Chondrocyte (in vitro differentiated cells): ENCODE measurements around the gene OLR1. TPM values are rescaled to one million over a fixed set of nuclear protein-coding genes. Genes with fewer than 3 reads are reported as not detected.

Source experiments
- DNase-seq: peaks from one replicate; pipeline ENCODE4 v3.0.0; 2021; ENCODE audit warnings: mixed read lengths, low spot score
- H3K27ac Mint-ChIP-seq: one replicate; pipeline ENCODE4 v1.8.0; 2021; ENCODE audit warnings: mild to moderate bottlenecking, moderate library complexity, mixed read lengths; ENCODE audit not compliant: unreplicated experiment
- H3K27me3 Mint-ChIP-seq: 2 replicates; pipeline ENCODE4 v1.8.0; 2021; ENCODE audit warnings: low read depth, mixed read lengths
- H3K36me3 Mint-ChIP-seq: 2 replicates; pipeline ENCODE4 v1.8.0; 2021; ENCODE audit warnings: low read depth, mixed read lengths
- H3K4me1 Mint-ChIP-seq: 2 replicates; pipeline ENCODE4 v1.8.0; 2021; ENCODE audit warnings: low read depth, mild to moderate bottlenecking, mixed read lengths
- H3K4me3 Mint-ChIP-seq: one replicate; pipeline ENCODE4 v1.8.0; 2021; ENCODE audit warnings: mild to moderate bottlenecking, moderate library complexity, mixed read lengths; ENCODE audit not compliant: unreplicated experiment
- H3K9me3 Mint-ChIP-seq: 2 replicates; pipeline ENCODE4 v1.8.0; 2021; ENCODE audit warnings: low read depth, mixed read lengths
- total RNA-seq: library from RNA; stranded (reverse); gene quantifications from 3 replicates; pipeline ENCODE4 v1.2.1, GENCODE V29; 2021
- TF ChIP-seq, protein P1 (sequence below): fragments of 200-600 bp; sonication (generic); IDR thresholded peaks from 2 replicates; pipeline ENCODE4 v1.5.0; 2021; ENCODE audit warnings: antibody characterized with exemption, mild to moderate bottlenecking, moderate library complexity

Gene OLR1
- total RNA-seq, 1 donor from 2014 or later = not detected

DNA sequence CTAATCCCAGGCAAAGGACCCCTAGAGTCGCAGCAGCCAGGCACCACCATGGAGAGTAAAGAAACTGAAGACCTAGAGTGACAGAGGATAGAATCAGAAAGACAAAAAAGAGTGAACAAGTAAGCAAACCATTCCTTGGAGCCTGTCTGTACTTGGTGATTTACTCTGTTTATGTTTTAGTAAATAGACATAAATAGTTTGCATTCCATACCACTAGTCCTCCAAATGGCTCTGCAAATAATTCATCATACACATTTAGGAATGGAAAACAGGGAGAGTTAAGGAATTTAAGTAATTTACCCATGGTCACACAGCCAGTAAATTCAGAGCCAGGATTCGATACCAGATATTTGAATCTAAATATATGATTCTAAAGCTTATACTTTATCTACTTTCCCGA, 2.8 kb downstream of the OLR1 start:
- no peak overlapping the region for H3K4me3 Mint-ChIP-seq
- TF ChIP-seq, protein P1, sequence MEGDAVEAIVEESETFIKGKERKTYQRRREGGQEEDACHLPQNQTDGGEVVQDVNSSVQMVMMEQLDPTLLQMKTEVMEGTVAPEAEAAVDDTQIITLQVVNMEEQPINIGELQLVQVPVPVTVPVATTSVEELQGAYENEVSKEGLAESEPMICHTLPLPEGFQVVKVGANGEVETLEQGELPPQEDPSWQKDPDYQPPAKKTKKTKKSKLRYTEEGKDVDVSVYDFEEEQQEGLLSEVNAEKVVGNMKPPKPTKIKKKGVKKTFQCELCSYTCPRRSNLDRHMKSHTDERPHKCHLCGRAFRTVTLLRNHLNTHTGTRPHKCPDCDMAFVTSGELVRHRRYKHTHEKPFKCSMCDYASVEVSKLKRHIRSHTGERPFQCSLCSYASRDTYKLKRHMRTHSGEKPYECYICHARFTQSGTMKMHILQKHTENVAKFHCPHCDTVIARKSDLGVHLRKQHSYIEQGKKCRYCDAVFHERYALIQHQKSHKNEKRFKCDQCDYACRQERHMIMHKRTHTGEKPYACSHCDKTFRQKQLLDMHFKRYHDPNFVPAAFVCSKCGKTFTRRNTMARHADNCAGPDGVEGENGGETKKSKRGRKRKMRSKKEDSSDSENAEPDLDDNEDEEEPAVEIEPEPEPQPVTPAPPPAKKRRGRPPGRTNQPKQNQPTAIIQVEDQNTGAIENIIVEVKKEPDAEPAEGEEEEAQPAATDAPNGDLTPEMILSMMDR = no peak
- H3K4me1 Mint-ChIP-seq = peaks cover 7% of the 10 kb centered on the region
- no peaks in the 10 kb centered on the region for H3K9me3 Mint-ChIP-seq
- DNase-seq = no peak
- no peak overlapping the region for H3K27ac Mint-ChIP-seq
- no peaks in the 10 kb centered on the region for H3K36me3 Mint-ChIP-seq
- no peaks in the 10 kb centered on the region for H3K27me3 Mint-ChIP-seq

DNA sequence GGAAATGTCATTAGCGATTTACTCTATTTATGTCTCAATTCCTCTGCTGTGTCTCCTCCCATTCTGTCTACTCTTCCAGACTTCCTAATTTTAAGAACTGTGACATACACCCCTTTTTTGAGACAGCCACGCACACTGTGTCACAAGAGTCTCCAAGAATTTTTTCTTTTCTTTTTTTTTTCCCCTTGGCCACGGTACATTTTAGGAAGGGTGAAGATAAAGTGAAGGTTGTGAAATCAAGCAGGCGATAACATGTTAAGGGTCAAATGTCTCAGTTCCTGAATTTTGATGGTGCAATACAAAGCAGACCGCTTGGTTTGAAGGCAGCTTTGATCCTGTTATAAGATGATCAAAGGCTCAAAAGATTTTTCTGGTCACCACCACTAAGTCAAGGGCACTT, 4.3 kb downstream of the OLR1 start:
- Mint-ChIP-seq H3K27ac (no peak overlapping the region), H3K4me3 (no peak overlapping the region), H3K4me1 (peaks cover 7% of the 10 kb centered on the region), H3K27me3 (no peaks in the 10 kb centered on the region), H3K9me3 (no peaks in the 10 kb centered on the region), H3K36me3 (no peaks in the 10 kb centered on the region)
- no peak for DNase-seq
- TF ChIP-seq, protein P1 = no peak

DNA sequence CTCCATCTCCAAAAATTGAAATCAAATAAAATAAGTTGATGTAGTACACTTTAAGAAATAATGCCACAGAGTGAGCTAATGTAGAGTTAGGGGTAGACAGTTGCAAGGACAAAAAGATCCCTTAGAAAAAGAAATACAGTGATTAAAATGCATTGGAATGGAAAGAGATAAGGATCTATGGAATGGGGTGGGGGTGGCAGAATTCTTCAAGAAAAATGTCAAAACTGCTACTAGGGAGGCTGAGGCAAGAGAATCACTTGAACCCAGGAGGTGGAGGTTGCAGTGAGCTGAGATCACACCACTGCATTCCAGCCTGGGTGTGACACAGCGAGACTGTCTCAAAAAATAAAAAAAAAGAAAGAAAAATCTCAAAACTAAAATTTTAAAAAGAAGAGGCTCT, 6.5 kb downstream of the OLR1 start:
- no peaks in the 10 kb centered on the region for H3K9me3 Mint-ChIP-seq
- no peak overlapping the region for H3K27ac Mint-ChIP-seq
- no peaks in the 10 kb centered on the region for H3K27me3 Mint-ChIP-seq
- H3K36me3 Mint-ChIP-seq = no peaks in the 10 kb centered on the region
- H3K4me1 Mint-ChIP-seq = peaks cover 7% of the 10 kb centered on the region
- no peak for DNase-seq
- TF ChIP-seq, protein P1 = no peak
- H3K4me3 Mint-ChIP-seq = no peak overlapping the region

DNA sequence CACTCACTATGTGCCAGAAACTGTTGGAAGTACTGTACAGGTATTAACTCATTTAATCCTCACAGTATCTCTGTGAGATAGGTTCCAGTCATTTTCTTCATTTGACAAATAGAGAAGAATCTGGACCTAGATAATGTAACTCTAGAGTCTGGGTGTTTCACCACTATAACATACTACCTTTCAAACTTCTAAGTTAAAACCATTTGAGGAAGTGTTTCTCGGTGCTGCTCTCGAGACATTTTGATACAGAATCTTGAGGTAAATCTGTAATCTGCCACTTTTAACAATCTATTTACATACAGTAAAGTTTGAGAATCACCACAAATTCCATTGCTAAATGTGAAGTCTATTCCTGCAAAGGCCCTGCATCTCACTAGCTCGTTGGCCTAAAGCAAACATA, 8.8 kb downstream of the OLR1 start:
- TF ChIP-seq, protein P1 = no peak
- no peaks in the 10 kb centered on the region for H3K9me3 Mint-ChIP-seq
- no peaks in the 10 kb centered on the region for H3K4me1 Mint-ChIP-seq

DNA sequence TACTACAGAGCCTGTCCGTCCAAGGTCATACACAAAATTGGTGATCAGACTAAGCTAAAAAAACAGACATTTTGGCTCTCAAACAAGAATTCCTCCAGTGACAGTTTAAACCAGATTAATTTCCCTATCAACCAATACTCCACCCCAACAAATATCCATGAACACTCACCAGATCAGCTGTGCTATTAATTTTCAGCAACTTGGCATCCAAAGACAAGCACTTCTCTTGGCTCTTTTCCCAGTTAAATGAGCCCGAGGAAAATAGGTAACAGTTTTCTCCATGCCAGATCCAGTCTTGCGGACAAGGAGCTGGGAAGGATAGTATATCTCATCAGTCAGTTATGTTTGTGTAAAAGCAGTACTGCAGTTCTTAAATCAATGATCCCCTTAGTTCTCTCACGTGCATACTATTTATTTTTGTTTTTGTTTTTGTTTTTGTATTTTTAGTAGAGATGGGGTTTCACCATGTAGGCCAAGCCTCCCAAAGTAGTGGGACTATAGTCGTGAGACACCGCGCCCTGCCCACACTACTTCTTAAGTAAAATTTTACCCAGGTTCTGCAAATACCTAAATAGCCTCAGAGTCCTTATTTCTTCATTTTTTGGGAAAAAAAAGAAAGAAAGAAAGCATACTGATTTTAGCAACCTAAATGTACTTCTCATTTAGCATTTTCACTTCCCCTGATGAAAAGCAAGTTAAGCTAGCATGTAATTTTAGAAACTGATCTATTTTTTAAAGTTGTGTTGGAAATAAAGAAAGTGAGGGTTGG, 11.1 kb downstream of the OLR1 start:
- Mint-ChIP-seq H3K4me3 (no peak overlapping the region), H3K27me3 (no peaks in the 10 kb centered on the region), H3K36me3 (no peaks in the 10 kb centered on the region), H3K27ac (no peak overlapping the region), H3K4me1 (no peaks in the 10 kb centered on the region), H3K9me3 (no peaks in the 10 kb centered on the region)
- no peak for DNase-seq
- TF ChIP-seq, protein P1 = no peak

More for the DNA sequence above, 8.8 kb downstream of the OLR1 start:
- no peak for DNase-seq
- Mint-ChIP-seq H3K36me3 (no peaks in the 10 kb centered on the region), H3K27ac (no peak overlapping the region), H3K4me3 (no peak overlapping the region), H3K27me3 (no peaks in the 10 kb centered on the region)
